DOHH2 (cell line): ENCODE measurements around the gene MBD6.

Experiments used
- H3F3A ChIP-seq: fragments of 200-600 bp; sonication (generic), shearing (Covaris generic); 2 replicates; pipeline ENCODE4 v1.6.0; 2016; ENCODE audit warnings: antibody characterized with exemption, mild to moderate bottlenecking; ENCODE audit not compliant: control insufficient read depth, insufficient read depth
- H3K27ac ChIP-seq: fragments of 200-600 bp; sonication (generic); 2 replicates; pipeline ENCODE4 v1.5.1; 2014; ENCODE audit warnings: low read depth, mild to moderate bottlenecking, low read length, moderate library complexity
- H3K27me3 ChIP-seq: fragments of 200-600 bp; sonication (generic); 2 replicates; pipeline ENCODE4 v1.6.1; 2014; ENCODE audit warnings: mild to moderate bottlenecking, low read length, mixed read lengths; ENCODE audit not compliant: control insufficient read depth
- H3K36me3 ChIP-seq: fragments of 200-600 bp; sonication (generic); 2 replicates; pipeline ENCODE4 v1.6.1; 2014; ENCODE audit warnings: mild to moderate bottlenecking, low read length, moderate library complexity, mixed read lengths; ENCODE audit not compliant: control insufficient read depth
- H3K4me1 ChIP-seq: fragments of 200-600 bp; sonication (generic); 2 replicates; pipeline ENCODE4 v1.6.1; 2014; ENCODE audit warnings: mild to moderate bottlenecking, low read length, mixed read lengths; ENCODE audit not compliant: control insufficient read depth
- H3K4me2 ChIP-seq: fragments of 200-600 bp; sonication (generic); 2 replicates; pipeline ENCODE4 v1.6.0; 2014; ENCODE audit warnings: mild to moderate bottlenecking, low read length, moderate library complexity
- H3K4me3 ChIP-seq: fragments of 200-600 bp; sonication (generic); 2 replicates; pipeline ENCODE4 v1.5.1; 2014; ENCODE audit warnings: mild to moderate bottlenecking, low read length, mixed read lengths
- H3K79me2 ChIP-seq: fragments of 200-600 bp; sonication (generic); 2 replicates; pipeline ENCODE4 v1.6.1; 2014; ENCODE audit warnings: mild to moderate bottlenecking, low read length, mixed read lengths; ENCODE audit not compliant: control insufficient read depth
- H3K9me2 ChIP-seq: fragments of 200-600 bp; sonication (generic); replicated peaks from 2 replicates; pipeline ENCODE4 v1.6.1; 2014; ENCODE audit warnings: mild to moderate bottlenecking, low read length, mixed read lengths; ENCODE audit not compliant: control insufficient read depth
- H3K9me3 ChIP-seq: fragments of 200-600 bp; sonication (generic); 2 replicates; pipeline ENCODE4 v1.6.1; 2014; ENCODE audit warnings: antibody characterized with exemption, low read length, mixed read lengths; ENCODE audit not compliant: control insufficient read depth, insufficient read depth
- H4K20me1 ChIP-seq: fragments of 200-600 bp; sonication (generic); 2 replicates; pipeline ENCODE4 v1.6.0; 2014; ENCODE audit warnings: low read depth, mild to moderate bottlenecking, antibody characterized with exemption, low read length, moderate library complexity; ENCODE audit not compliant: control insufficient read depth, insufficient read depth
- CTCF ChIP-seq: fragments of 200-600 bp; sonication (generic); IDR thresholded peaks from one replicate; pipeline ENCODE4 v1.5.1; 2014; ENCODE audit warnings: antibody characterized with exemption, mild to moderate bottlenecking, low read depth, low read length; ENCODE audit not compliant: poor library complexity, severe bottlenecking
- EZH2phosphoT487 ChIP-seq: fragments of 200-600 bp; sonication (generic); IDR thresholded peaks from 2 replicates; pipeline ENCODE4 v1.6.1; 2017; ENCODE audit warnings: borderline replicate concordance, mild to moderate bottlenecking, antibody characterized with exemption, low read length, moderate library complexity, mixed read lengths

MBD6 gene

DNA sequence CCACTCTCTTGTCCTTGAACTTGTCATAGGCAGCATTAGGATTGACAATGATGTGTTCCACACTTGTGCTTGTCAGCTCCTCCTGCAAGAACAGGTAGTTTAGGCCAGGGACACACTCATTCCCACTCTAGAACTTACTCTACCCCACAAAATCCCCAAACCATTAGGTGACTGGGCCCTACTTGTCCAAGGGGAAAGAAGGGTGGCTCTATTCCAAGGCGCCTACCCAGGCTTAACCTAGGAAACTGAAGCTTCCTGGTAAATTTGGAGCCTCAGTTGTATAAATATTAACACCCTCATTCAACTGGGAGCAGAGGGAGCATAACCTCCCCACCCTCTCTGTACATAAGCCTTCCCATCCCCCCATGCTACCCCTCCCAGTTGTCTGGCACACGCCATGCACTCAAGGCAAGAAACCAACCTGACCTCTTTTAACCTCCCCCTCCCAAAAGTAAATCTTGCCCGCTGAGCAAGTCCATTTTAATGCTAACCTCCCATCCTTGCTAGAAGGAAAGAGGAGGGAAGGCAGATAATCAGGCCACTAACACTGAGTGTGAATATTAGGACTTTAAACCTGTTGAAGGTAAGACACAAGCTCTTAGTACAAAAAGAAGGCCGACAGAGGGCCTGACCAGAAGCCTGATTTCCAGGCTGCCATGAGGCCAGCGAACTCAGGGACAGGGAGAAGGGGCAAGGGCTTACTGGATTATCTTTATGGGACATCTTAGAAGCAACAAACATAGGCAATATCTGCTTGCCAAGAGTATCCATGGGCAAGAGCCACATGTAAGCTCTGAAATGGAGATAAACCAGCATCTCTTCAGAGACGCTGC, 13.4 kb downstream of the MBD6 start:
- H3K27me3 ChIP-seq = no peaks in the 10 kb centered on the region
- TF ChIP-seq CTCF = no peak
- no peak for TF ChIP-seq EZH2phosphoT487
- H3K36me3 ChIP-seq = peaks cover 45% of the 10 kb centered on the region
- H3K9me2 ChIP-seq = no peaks in the 10 kb centered on the region
- no peaks in the 10 kb centered on the region for H3K4me1 ChIP-seq
- H3K79me2 ChIP-seq = no peaks in the 10 kb centered on the region
- H3K4me2 ChIP-seq = no peak overlapping the region
- no peaks in the 10 kb centered on the region for H4K20me1 ChIP-seq
- H3F3A ChIP-seq = peaks cover 2% of the 10 kb centered on the region; the same call in 1 of the 2 replicates
- no peaks in the 10 kb centered on the region for H3K9me3 ChIP-seq
- no peak overlapping the region for H3K27ac ChIP-seq
- H3K4me3 ChIP-seq = no peak overlapping the region

DNA sequence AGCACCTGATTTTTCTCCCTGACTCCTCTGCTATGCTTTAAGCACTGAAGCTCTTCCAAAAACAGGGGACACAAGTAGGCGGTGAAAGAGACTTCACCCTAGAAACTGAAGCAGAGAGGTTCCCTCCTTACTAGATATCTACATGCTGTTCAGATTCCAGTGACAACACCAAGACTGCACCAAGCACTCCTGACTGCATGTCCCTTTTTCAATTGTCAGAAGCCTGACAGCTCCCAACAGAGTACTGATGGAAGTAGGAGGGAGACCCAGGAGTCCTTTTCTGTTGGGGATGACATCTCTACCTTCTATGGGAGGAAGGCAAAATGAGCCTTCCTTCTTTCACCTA, 13.9 kb downstream of the MBD6 start:
- H3K4me2 ChIP-seq = no peak overlapping the region
- no peak for TF ChIP-seq CTCF
- TF ChIP-seq EZH2phosphoT487 = no peak
- H4K20me1 ChIP-seq = no peaks in the 10 kb centered on the region
- H3K4me1 ChIP-seq = no peaks in the 10 kb centered on the region
- H3K27me3 ChIP-seq = no peaks in the 10 kb centered on the region
- H3K4me3 ChIP-seq = no peak overlapping the region
- H3K79me2 ChIP-seq = no peaks in the 10 kb centered on the region
- H3K9me3 ChIP-seq = no peaks in the 10 kb centered on the region
- H3F3A ChIP-seq = peaks cover 2% of the 10 kb centered on the region; the same call in 1 of the 2 replicates
- no peaks in the 10 kb centered on the region for H3K9me2 ChIP-seq
- no peak overlapping the region for H3K27ac ChIP-seq
- peaks cover 45% of the 10 kb centered on the region for H3K36me3 ChIP-seq

GRCh38 chr12:57539134-57539768, 16.6 kb downstream of the MBD6 start:
- H3K9me3 ChIP-seq = no peaks in the 10 kb centered on the region
- no peaks in the 10 kb centered on the region for H4K20me1 ChIP-seq
- H3K4me3 ChIP-seq = no peak overlapping the region
- TF ChIP-seq CTCF (no peak), EZH2phosphoT487 (no peak)
- H3K27ac ChIP-seq = no peak overlapping the region
- no peak overlapping the region for H3K4me2 ChIP-seq
- peaks cover 7% of the 10 kb centered on the region for H3K79me2 ChIP-seq
- no peaks in the 10 kb centered on the region for H3K27me3 ChIP-seq
- H3F3A ChIP-seq = peaks cover 3% of the 10 kb centered on the region; the same call in 1 of the 2 replicates
- no peaks in the 10 kb centered on the region for H3K4me1 ChIP-seq
- peaks cover 29% of the 10 kb centered on the region for H3K36me3 ChIP-seq
- no peaks in the 10 kb centered on the region for H3K9me2 ChIP-seq
